Neural cell (in vitro differentiated cells): ENCODE data around the gene TMEM184A.

Experiments
- EZH2 ChIP-seq: fragments of 200-600, 300-800 bp; shearing (Covaris generic), sonication (generic); IDR thresholded peaks from 2 replicates; pipeline ENCODE4 v1.6.1; 2014; ENCODE audit warnings: antibody characterized with exemption, low read length, borderline replicate concordance, mild to moderate bottlenecking; ENCODE audit not compliant: insufficient read depth, poor library complexity, severe bottlenecking
- MXI1 ChIP-seq: fragments of 450-650 bp; conservative IDR thresholded peaks from 2 replicates; pipeline ENCODE4 v1.6.1; 2014; ENCODE audit warnings: antibody characterized with exemption, mild to moderate bottlenecking; ENCODE audit not compliant: poor library complexity, severe bottlenecking
- POLR2AphosphoS5 ChIP-seq: IDR thresholded peaks from 2 replicates; pipeline ENCODE4 v1.6.1; 2012
- RAD21 ChIP-seq: fragments of 450-650 bp; conservative IDR thresholded peaks from 2 replicates; pipeline ENCODE4 v1.6.1; 2014; ENCODE audit warnings: antibody characterized with exemption, mild to moderate bottlenecking, moderate library complexity
- TAF1 ChIP-seq: IDR thresholded peaks from 2 replicates; pipeline ENCODE4 v1.6.1; 2012; ENCODE audit warnings: low read depth
- TF ChIP-seq, protein P1 (sequence below): fragments of 450-650 bp; IDR thresholded peaks from 2 replicates; pipeline ENCODE4 v1.5.1; 2014; ENCODE audit warnings: antibody characterized with exemption, mild to moderate bottlenecking, moderate library complexity; ENCODE audit not compliant: poor library complexity, severe bottlenecking
- TF ChIP-seq, protein P2 (sequence below): IDR thresholded peaks from 2 replicates; pipeline ENCODE4 v1.6.1; 2012; ENCODE audit warnings: borderline replicate concordance

DNA sequence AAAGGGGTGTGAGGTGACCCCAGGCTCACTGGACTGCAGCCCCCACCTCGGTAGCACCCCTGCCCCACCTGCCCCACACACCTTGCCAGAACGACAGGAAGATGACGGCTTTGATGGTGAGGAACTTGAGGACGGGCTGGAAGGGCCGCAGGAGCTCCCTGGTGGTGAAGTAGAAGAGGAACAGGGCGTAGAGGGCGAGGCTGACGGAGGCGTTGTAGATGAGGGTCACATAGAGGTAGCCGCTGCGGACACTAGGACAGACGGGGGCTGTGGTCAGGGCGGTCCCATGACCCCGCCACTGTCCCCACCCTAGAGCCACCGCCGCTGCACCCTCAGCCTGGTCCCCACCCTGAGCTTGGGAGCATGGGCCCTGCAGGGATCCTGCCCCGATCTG lies 7.6 kb downstream of the TMEM184A start:
- TF ChIP-seq, protein P1, sequence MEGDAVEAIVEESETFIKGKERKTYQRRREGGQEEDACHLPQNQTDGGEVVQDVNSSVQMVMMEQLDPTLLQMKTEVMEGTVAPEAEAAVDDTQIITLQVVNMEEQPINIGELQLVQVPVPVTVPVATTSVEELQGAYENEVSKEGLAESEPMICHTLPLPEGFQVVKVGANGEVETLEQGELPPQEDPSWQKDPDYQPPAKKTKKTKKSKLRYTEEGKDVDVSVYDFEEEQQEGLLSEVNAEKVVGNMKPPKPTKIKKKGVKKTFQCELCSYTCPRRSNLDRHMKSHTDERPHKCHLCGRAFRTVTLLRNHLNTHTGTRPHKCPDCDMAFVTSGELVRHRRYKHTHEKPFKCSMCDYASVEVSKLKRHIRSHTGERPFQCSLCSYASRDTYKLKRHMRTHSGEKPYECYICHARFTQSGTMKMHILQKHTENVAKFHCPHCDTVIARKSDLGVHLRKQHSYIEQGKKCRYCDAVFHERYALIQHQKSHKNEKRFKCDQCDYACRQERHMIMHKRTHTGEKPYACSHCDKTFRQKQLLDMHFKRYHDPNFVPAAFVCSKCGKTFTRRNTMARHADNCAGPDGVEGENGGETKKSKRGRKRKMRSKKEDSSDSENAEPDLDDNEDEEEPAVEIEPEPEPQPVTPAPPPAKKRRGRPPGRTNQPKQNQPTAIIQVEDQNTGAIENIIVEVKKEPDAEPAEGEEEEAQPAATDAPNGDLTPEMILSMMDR, result no peak
- TF ChIP-seq EZH2, result no peak
- TF ChIP-seq POLR2AphosphoS5, result no peak
- no peak for TF ChIP-seq RAD21
- no peak for TF ChIP-seq TAF1
- TF ChIP-seq, protein P2, sequence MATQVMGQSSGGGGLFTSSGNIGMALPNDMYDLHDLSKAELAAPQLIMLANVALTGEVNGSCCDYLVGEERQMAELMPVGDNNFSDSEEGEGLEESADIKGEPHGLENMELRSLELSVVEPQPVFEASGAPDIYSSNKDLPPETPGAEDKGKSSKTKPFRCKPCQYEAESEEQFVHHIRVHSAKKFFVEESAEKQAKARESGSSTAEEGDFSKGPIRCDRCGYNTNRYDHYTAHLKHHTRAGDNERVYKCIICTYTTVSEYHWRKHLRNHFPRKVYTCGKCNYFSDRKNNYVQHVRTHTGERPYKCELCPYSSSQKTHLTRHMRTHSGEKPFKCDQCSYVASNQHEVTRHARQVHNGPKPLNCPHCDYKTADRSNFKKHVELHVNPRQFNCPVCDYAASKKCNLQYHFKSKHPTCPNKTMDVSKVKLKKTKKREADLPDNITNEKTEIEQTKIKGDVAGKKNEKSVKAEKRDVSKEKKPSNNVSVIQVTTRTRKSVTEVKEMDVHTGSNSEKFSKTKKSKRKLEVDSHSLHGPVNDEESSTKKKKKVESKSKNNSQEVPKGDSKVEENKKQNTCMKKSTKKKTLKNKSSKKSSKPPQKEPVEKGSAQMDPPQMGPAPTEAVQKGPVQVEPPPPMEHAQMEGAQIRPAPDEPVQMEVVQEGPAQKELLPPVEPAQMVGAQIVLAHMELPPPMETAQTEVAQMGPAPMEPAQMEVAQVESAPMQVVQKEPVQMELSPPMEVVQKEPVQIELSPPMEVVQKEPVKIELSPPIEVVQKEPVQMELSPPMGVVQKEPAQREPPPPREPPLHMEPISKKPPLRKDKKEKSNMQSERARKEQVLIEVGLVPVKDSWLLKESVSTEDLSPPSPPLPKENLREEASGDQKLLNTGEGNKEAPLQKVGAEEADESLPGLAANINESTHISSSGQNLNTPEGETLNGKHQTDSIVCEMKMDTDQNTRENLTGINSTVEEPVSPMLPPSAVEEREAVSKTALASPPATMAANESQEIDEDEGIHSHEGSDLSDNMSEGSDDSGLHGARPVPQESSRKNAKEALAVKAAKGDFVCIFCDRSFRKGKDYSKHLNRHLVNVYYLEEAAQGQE, result no peak
- TF ChIP-seq MXI1, result no peak
